Cortex of kidney (tissue), 1 donor: ENCODE data around the gene BNC1.
"Not testable (repeated sequence)": the region's sequence is repeated elsewhere in the genome, so short reads cannot be mapped to it uniquely, and the experiment has no call there.

Experiments used
- DNase-seq: peaks from one replicate; lab custom pipeline; 2025; lab: John Stamatoyannopoulos, UW

Gene BNC1

DNA sequence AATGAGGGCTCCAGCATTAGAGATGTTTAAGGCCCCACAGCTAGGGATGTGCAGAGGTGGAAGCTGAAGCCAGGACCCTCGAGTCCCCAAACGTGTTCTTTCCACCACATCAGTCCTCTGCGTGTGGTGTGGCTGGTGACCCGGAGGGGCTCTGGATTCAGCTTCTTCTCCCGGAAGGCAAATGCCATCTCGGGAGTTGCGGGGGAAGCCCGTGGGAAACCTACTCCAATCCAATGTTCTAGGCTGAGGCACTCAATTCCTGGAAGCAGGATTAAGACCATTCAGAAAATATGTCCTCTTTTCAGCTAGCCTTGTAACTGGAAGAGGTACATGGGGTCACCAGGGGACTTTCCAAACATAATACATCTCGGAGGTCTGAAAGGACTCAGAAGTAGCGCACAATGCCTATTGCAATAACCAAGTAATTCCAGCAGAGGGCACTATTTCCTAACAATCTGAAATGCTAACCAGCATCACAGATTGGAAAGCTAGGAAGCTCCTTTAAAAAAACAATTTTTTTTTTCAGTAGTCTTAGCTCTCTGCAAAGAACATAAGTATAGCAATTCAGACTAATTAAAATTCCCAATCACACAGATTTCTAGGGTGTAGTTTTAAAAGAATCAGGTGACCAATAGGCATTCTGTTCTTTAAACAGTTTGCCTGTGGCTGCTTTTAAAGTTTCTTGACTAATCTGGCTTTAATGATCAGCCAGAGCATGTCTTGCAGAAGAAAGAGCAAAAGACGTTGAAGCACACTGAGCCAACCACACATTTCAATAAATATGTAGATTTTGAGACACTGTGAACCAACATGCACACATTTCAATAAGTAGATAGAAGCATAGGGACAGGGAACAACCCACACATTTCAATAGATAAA is 36.1 kb downstream of the BNC1 start:
- DNase-seq: no peak

DNA sequence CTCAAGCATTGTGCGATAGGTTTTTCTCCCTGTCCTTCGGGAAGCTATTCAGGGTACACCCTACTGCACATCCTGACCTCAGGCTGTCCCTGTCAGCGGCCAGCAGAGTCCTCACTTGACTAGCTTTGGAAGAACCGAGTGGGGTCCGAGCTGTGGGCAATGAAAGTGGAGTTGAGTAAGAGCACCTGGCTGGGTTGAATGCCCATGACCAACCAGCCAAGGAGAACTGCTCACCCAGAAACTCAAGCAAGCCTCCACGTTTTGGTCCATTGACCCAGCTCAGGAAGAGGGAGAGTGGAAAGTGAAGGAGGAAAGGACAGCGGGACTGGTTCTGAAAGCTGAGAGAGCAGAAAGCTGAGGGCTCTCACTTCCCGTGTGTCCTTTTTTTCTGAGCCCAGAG is 40.8 kb downstream of the BNC1 start:
- DNase-seq: no peak

GRCh38 chr15:83230242-83230641 is 54.2 kb downstream of the BNC1 start:
- no peak for DNase-seq

GRCh38 chr15:83225449-83225848 is 59.0 kb downstream of the BNC1 start:
- no peak for DNase-seq

DNA sequence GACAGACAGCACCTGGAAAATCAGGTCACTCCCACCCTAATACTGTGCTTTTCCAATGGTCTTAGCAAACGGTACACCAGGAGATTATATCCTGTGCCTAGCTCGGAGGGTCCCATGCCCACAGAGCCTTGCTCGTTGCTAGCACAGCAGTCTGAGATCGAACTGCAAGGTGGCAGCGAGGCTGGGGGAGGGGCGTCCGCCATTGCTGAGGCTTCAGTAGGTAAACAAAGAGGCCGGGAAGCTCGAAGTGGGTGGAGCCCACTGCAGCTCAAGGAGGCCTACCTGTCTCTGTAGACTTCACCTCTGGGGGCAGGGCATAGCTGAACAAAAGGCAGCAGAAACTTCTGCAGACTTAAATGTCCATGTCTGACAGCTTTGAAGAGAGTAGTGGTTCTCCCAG is 62.7 kb downstream of the BNC1 start:
- DNase-seq: not testable (repeated sequence)

- DNase-seq: no peak
Observed at GRCh38 chr15:83219026-83219425, 65.4 kb downstream of the BNC1 start.

DNA sequence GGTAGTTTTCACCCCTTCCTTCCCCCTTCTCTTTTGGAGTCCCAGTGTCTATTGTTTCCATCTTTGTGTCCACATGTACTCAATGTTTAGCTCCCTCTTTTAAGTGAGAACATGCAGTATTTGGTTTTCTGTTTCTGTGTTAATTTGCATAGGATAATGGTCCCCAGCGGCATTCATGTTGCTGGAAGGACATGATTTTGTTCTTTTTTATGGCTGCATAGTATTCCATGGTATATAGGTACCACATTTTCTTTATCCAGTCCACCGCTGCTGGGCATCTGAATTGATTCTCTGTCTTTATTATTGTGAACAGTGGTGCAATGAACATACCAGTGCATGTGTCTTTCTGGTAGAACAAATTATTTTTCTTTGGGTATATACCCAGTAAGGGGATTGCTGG is 69.2 kb downstream of the BNC1 start:
- no peak for DNase-seq

- no peak for DNase-seq
Observed at GRCh38 chr15:83210619-83211018, 73.8 kb downstream of the BNC1 start.

- no peak for DNase-seq
Observed at GRCh38 chr15:83209333-83209732, 75.1 kb downstream of the BNC1 start.

- DNase-seq: no peak
Observed at GRCh38 chr15:83208367-83208661, 76.2 kb downstream of the BNC1 start.

DNA sequence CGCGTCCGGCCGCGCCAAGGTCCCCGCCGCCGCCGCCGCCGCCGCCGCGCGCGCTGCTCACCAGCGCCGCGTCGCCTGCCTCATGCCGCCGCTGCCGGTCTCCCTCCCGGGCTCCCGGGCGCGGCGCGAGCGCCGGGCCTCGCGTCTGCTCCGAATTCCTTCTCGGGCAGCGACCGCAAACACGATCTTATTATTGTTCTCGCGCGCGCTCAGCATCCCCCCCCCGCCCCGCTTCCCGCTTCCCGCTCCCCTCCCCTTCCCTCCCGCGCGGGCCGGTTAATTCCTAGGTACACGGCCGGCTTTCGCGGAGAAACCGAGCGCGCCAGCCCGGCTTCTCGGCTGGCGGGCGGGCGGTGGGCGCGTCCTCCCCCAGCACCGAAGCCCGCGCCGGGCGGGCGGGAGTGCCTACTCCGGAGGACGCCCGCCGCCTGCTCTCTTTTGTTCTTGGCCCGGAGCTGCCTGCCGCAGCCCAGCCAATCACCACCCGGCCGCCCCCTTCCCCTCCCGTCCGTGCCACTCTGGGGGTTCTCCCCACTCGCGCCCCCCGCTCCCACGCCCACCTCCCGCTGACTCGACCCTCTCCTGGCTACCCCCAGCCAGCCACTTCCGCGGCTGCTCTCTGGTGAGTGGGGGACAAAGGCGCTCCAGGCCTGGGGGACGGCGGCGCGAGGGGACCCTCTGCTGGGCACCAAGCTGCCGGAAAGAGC is 76.7 kb downstream of the BNC1 start, which contains the start of gene HDGFL3:
TSS of gene HDGFL3 (minus strand) at position 164 of the 707 bp plus-strand sequence. CDS start 409 bp downstream, outside the sequence.
- DNase-seq: no peak

- DNase-seq: no peak
Observed at GRCh38 chr15:83207009-83207659, 77.3 kb downstream of the BNC1 start.

DNA sequence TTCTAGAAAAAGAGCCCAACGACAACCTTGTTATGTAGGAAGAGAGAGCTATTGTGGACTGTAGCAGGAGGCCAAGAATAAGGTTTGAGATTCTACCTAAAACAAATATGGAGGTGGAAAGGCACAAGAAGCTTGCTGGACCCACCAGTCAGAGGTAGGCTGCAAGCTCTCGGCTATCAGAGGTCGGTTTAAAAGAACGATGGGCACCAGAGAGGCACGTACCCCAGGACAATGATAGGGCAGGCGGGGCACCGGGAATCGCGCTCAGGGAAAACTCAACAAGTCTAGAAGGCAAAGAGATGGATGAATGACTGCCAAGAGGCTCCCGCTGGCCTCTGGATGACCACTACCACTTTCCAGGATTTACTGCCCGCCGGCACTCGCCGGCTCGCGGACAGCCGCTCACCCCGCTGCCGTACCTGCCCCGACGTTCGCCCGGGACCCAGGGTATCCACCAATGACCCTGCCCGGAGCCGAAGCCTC is 77.9 kb downstream of the BNC1 start:
- no peak for DNase-seq
